GM18519 (cell line): ENCODE data around the gene VIM.

Experiments
- ATAC-seq: cut with Tn5 transposase; IDR thresholded peaks from one replicate; pipeline ENCODE4 v1.9.1; 2021; ENCODE audit warnings: mild to moderate bottlenecking, moderate library complexity; ENCODE audit not compliant: unreplicated experiment, low FRiP score

Gene VIM

GRCh38 chr10:17228091-17229015, at the start of gene VIM:
TSS of gene VIM (plus strand) at chr10:17228241. CDS start at chr10:17229423, 1,182 bp downstream.
- peak; percentile 22 for ATAC-seq

- no peak for ATAC-seq
Observed at GRCh38 chr10:17179002-17179401, 49.0 kb upstream of the VIM start.

GRCh38 chr10:17181110-17181509, 46.9 kb upstream of the VIM start:
- ATAC-seq = no peak

GRCh38 chr10:17181751-17182150, 46.3 kb upstream of the VIM start:
- ATAC-seq = no peak

GRCh38 chr10:17183110-17183509, 44.9 kb upstream of the VIM start:
- no peak for ATAC-seq

GRCh38 chr10:17185873-17186272, 42.2 kb upstream of the VIM start:
- ATAC-seq = no peak

- no peak for ATAC-seq
Observed at GRCh38 chr10:17188644-17189172, 39.3 kb upstream of the VIM start.

- ATAC-seq = no peak
Observed at GRCh38 chr10:17190602-17191001, 37.4 kb upstream of the VIM start.

GRCh38 chr10:17195083-17195482, 33.0 kb upstream of the VIM start:
- no peak for ATAC-seq

GRCh38 chr10:17196045-17196444, 32.0 kb upstream of the VIM start:
- no peak for ATAC-seq

- ATAC-seq = no peak
Observed at GRCh38 chr10:17196573-17196972, 31.5 kb upstream of the VIM start.

GRCh38 chr10:17199351-17199804, 28.7 kb upstream of the VIM start:
- ATAC-seq = no peak

- ATAC-seq = no peak
Observed at GRCh38 chr10:17200001-17200911, 27.8 kb upstream of the VIM start.

GRCh38 chr10:17200912-17201793, 26.9 kb upstream of the VIM start, which contains the start of gene TRDMT1:
TSS of gene TRDMT1 (minus strand) at chr10:17201672. CDS start at chr10:17201634, 38 bp downstream.
- ATAC-seq = peak; percentile 87

- ATAC-seq = no peak
Observed at GRCh38 chr10:17201794-17202116, 26.3 kb upstream of the VIM start.

- ATAC-seq = no peak
Observed at GRCh38 chr10:17202506-17202905, 25.5 kb upstream of the VIM start.

- no peak for ATAC-seq
Observed at GRCh38 chr10:17202999-17203398, 25.0 kb upstream of the VIM start.

GRCh38 chr10:17203416-17203815, 24.6 kb upstream of the VIM start:
- no peak for ATAC-seq

- ATAC-seq = peak; percentile 46
Observed at GRCh38 chr10:17206210-17206709, 21.8 kb upstream of the VIM start.

- ATAC-seq = no peak
Observed at GRCh38 chr10:17208476-17208875, 19.6 kb upstream of the VIM start.
